Suprapubic skin (tissue), 4 donors: Measurements from ENCODE around the gene CECR2. TPM values are rescaled to one million over a fixed set of nuclear protein-coding genes. Genes with fewer than 3 reads are reported as not detected.

Experiments used
- DNase-seq, 2 donors: peaks; one replicate each; pipeline ENCODE4 v3.0.0-alpha.2; 2019; ENCODE audit warnings: low spot score in 2 of 2
- H3K27ac ChIP-seq: fragments of 200-600 bp; sonication (generic); one replicate; pipeline ENCODE4 v1.5.1; 2019
- H3K27me3 ChIP-seq: fragments of 200-600 bp; sonication (generic); one replicate; pipeline ENCODE4 v1.5.1; 2019
- H3K36me3 ChIP-seq: fragments of 200-600 bp; sonication (generic); one replicate; pipeline ENCODE4 v1.5.1; 2019
- H3K4me1 ChIP-seq: fragments of 200-600 bp; sonication (generic); one replicate; pipeline ENCODE4 v1.5.1; 2019
- H3K4me3 ChIP-seq: fragments of 200-600 bp; sonication (generic); one replicate; pipeline ENCODE4 v1.5.1; 2019; ENCODE audit warnings: mild to moderate bottlenecking
- H3K9me3 ChIP-seq: fragments of 200-600 bp; sonication (generic); one replicate; pipeline ENCODE4 v1.5.1; 2019
- EP300 ChIP-seq: sonication (generic); formaldehyde crosslinking; IDR thresholded peaks from one replicate; pipeline ENCODE4 v1.6.1; 2017; ENCODE audit warnings: antibody characterized with exemption
- POLR2A ChIP-seq, 2 donors: fragments of 450-650 bp; IDR thresholded peaks; one replicate each; pipeline ENCODE4 v1.6.1; 2017; ENCODE audit warnings: antibody characterized with exemption in 2 of 2, mild to moderate bottlenecking in 2 of 2, moderate library complexity in 2 of 2
- POLR2AphosphoS5 ChIP-seq, 3 donors: sonication (generic); formaldehyde crosslinking; IDR thresholded peaks; one replicate each; pipeline ENCODE4 v1.6.1; 2017; ENCODE audit warnings: antibody characterized with exemption in 3 of 3
- WGBS: methylation state at CpG from one replicate; pipeline ENCODE4 v1.1.5; 2018; 5-methylcytosine and 5-hydroxymethylcytosine counted together
- total RNA-seq, 4 donors: library from RNA; depleted of rRNA; stranded (reverse); fragments of >200 nt; gene quantifications; one replicate each; pipeline ENCODE4 v1.1.0, GENCODE V29; 2016
- TF ChIP-seq, protein P1 (sequence below), 2 donors: fragments of 200-600 bp in 1 of 2; fragments of 450-650 bp in 1 of 2; sonication (generic) in 1 of 2; IDR thresholded peaks; one replicate each; pipeline ENCODE4 v1.5.1; 2016 to 2019; ENCODE audit warnings: antibody characterized with exemption in 2 of 2, mild to moderate bottlenecking in 1 of 2, moderate library complexity in 1 of 2

Gene CECR2
- total RNA-seq, 4 donors from 2014 or later = 2.5 to 3.9 (median 3.7) TPM

GRCh38 chr22:17601031-17601430, 231.8 kb downstream of the CECR2 start:
- peak in 1 of 2 donors; percentile 11 for DNase-seq
- Histone ChIP-seq H3K4me1 (no peaks in the 10 kb centered on the region), H3K9me3 (no peaks in the 10 kb centered on the region), H3K36me3 (peaks cover 59% of the 10 kb centered on the region), H3K27ac (no peak overlapping the region), H3K4me3 (no peak overlapping the region), H3K27me3 (no peaks in the 10 kb centered on the region)
- TF ChIP-seq, protein P1, sequence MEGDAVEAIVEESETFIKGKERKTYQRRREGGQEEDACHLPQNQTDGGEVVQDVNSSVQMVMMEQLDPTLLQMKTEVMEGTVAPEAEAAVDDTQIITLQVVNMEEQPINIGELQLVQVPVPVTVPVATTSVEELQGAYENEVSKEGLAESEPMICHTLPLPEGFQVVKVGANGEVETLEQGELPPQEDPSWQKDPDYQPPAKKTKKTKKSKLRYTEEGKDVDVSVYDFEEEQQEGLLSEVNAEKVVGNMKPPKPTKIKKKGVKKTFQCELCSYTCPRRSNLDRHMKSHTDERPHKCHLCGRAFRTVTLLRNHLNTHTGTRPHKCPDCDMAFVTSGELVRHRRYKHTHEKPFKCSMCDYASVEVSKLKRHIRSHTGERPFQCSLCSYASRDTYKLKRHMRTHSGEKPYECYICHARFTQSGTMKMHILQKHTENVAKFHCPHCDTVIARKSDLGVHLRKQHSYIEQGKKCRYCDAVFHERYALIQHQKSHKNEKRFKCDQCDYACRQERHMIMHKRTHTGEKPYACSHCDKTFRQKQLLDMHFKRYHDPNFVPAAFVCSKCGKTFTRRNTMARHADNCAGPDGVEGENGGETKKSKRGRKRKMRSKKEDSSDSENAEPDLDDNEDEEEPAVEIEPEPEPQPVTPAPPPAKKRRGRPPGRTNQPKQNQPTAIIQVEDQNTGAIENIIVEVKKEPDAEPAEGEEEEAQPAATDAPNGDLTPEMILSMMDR (IDR thresholded peaks at IDR 0.05) = no peak
- TF ChIP-seq POLR2AphosphoS5 (IDR thresholded peaks at IDR 0.05) (no peak), EP300 (no peak), POLR2A (IDR thresholded peaks at IDR 0.05) (no peak)
- 67% methylated on average over 3 of the region's 3 CpGs for WGBS

DNA sequence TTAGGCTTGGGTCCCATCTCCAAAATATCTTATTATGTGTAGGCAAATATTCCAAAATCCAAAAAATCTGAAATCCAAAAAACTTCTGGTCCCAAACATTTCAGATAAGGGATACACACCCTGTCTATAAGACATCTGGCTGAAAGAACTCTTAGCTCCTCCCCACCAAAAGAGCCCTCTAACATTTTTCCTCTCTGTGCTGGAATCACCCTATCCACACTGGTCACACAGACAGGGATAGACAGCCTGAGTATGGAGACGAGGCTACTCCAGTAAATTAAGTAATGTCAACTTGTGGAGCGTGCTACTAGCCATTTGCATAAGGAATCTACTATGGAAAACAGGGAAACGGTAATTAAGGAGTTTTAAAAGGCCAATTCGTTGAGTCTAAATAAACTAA, 234.4 kb downstream of the CECR2 start:
- Histone ChIP-seq H3K27me3 (no peaks in the 10 kb centered on the region), H3K36me3 (peaks cover 45% of the 10 kb centered on the region), H3K4me1 (no peaks in the 10 kb centered on the region), H3K27ac (no peak overlapping the region), H3K4me3 (no peak overlapping the region), H3K9me3 (no peaks in the 10 kb centered on the region)
- DNase-seq = no peak
- TF ChIP-seq POLR2AphosphoS5 (IDR thresholded peaks at IDR 0.05) (no peak), EP300 (no peak), POLR2A (IDR thresholded peaks at IDR 0.05) (no peak)
- TF ChIP-seq, protein P1 (IDR thresholded peaks at IDR 0.05) = no peak
- 82% methylated on average over 4 of the region's 4 CpGs for WGBS

DNA sequence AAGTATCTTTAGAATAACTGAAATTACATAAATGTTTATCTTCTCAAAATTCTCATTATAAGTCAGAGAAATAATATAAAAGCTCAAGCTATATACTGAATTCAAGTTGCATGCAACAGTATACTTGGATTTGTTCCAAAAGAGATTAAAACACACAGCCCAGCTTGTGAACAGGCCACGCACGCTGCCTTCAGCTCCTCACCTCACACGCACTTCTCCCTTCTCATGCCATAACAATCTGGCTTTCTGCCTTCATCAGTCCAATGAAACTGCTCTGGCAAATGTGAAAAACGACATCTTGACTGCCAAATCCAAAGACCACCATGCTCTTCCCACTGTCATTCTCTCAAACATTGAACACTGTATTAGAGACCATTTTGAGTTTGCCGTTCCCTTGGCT, 237.2 kb downstream of the CECR2 start:
- no peaks in the 10 kb centered on the region for H3K27me3 ChIP-seq
- 51% methylated on average over 5 of the region's 5 CpGs for WGBS
- no peak for TF ChIP-seq EP300
- TF ChIP-seq, protein P1 (IDR thresholded peaks at IDR 0.05) = no peak
- no peak for TF ChIP-seq POLR2A (IDR thresholded peaks at IDR 0.05)
- no peak for TF ChIP-seq POLR2AphosphoS5 (IDR thresholded peaks at IDR 0.05)
- H3K9me3 ChIP-seq = no peaks in the 10 kb centered on the region
- DNase-seq = no peak
- no peaks in the 10 kb centered on the region for H3K4me1 ChIP-seq
- H3K36me3 ChIP-seq = peaks cover 36% of the 10 kb centered on the region
- no peak overlapping the region for H3K4me3 ChIP-seq
- H3K27ac ChIP-seq = no peak overlapping the region

Other genes with a start within 250 kb of the CECR2 start
- 1 to 10 TPM in 3 of 4 donors, under 1 TPM in 1; 0.76 to 1.9 (median 1.6) TPM for gene TMEM121B, start 248.1 kb upstream of the CECR2 start, total RNA-seq
- gene HDHD5, start 210.2 kb upstream of the CECR2 start, total RNA-seq = 10 to 100 TPM; 38.5 to 58.3 (median 44.5) TPM
- 1 to 10 TPM in 3 of 4 donors, under 1 TPM in 1; 0.98 to 7.6 (median 6.4) TPM for gene ADA2, start 150.0 kb upstream of the CECR2 start, total RNA-seq
- gene SLC25A18, start 194.0 kb downstream of the CECR2 start, total RNA-seq = 1 to 10 TPM in 2 of 4 donors, under 1 TPM in 2; 0.26 to 3.1 (median 0.80) TPM